NCI-H1092 (cell line): Measurements from ENCODE around the gene ZNF33B.
"Not testable (repeated sequence)": the region's sequence is repeated elsewhere in the genome, so short reads cannot be mapped to it uniquely, and the experiment has no call there.

ENCODE experiments used
- DNase-seq: peaks from one replicate; lab custom pipeline; 2025; lab: John Stamatoyannopoulos, UW

The ZNF33B gene

DNA sequence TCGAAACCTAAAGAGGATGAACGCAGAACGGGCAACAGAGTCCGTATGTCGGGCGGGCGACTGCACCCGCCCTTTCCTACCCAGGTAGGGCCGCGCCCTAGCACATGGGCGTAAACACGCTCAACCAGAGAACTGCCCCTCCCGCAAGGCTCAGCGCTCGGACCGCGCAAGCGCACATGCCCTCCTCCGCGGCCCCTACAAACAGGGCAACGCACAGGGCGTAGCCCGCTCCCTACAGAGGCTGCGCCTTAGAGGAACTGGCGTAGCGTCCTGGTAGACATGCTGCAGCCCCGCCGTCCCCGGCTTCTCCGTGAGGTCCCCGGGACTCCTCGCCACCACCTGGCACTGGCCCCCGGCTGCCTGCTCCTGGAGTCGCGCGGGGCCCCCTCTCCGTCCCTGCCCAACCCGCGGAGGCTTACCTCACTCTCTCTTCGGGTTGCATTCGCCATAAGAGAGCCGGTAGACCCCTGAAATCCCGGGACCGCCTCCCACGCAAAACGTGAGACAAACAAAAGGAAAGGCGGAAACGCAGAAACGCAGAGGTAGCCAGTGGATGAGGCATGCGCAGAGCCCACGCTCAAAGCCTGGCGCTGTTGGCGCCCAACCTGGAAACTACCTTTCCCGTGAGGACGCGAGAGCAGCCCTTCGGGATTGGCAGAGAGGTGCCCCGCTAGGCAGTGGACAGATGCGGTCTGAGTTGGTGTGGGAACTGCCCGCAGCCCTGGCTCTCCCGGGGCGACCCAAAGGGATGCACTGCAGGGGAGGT is at the start of gene ZNF33B:
Gene ZNF33B, minus strand, starts transcription at position 516 of the 766 bp plus-strand sequence. CDS start 1,642 bp downstream, outside the sequence.
- DNase-seq = peak; percentile 86

- DNase-seq = no peak
Measured at GRCh38 chr10:42684517-42684916, 46.1 kb upstream of the ZNF33B start.

DNA sequence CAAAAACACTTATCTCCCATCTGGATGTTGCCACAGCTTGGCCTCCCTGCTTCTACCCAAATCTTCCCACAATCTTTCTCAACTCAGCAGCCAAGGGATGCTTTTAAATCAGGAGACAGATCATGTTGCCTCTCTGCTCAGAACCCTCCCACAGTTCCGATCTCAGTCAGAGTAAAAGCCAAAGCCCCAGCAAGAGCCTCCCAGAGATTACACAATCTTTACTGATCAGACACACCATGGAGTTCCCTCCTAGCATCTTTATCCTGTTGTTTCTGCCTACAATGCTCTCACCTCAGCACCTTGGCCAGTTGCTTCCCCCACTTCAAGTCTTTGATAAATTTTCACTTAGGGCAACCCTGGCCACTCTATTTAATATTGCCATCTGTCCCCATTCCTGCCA is 41.9 kb upstream of the ZNF33B start:
- no peak for DNase-seq

GRCh38 chr10:42665181-42665979 is 27.0 kb upstream of the ZNF33B start:
- not testable (repeated sequence) for DNase-seq

DNA sequence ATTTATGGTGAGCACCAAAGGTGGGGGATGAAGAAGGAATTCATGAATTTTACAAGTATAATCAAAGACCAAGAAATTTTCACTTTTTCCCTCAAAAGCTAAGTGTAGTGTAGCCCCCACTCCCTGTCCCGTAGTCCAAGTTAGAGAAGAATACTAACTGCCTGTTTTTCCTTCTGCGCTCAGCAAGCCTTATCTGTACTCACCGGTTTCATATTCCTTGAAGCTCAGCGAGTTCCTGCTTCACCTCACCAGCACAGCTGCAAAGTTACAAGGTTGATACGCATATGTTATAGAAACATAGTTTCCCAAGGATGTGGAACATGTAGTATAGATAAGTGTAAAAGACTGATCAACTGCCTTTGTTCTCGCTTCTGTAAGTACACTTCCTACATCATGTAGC is 16.0 kb upstream of the ZNF33B start:
- DNase-seq = no peak

DNA sequence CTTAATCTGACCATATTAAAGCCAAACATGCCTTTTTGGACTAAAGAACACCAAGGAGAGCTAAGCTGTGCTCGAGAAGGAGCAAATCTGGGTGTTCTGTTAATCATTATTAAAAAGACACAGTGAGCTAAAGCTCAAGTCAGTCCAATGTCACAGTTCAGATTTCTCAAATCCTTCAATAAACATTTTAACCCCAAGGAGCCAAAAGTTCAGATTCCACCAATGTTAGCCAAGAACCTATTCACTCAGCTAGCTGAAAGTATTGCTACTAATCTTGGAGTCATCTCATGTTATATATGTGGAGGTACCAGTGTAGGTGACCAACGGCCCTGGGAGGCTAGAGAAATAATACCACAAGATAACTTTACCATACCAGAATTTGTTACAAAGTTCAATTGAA is 14.5 kb upstream of the ZNF33B start:
- DNase-seq = no peak

- no peak for DNase-seq
Measured at GRCh38 chr10:42650374-42650773, 12.0 kb upstream of the ZNF33B start.

DNA sequence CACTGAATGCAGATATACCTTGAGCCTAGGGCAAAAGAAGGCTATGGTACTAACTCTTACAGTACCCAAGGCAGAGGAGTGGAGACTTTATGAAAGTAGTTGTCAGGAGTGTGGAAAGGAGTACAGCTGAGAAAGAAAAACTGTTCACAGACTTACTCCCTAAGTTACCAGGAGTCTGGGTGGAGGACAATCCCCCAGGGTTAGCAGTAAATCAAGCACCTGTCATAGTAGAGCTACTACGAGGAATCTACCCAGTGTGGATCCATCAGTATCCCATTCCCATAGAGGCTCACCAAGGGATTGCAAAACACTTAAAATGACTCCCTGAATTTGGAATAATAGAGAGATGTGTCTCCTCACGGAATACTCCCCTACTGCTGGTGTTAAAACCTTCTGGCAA is 10.1 kb upstream of the ZNF33B start:
- DNase-seq = no peak

DNA sequence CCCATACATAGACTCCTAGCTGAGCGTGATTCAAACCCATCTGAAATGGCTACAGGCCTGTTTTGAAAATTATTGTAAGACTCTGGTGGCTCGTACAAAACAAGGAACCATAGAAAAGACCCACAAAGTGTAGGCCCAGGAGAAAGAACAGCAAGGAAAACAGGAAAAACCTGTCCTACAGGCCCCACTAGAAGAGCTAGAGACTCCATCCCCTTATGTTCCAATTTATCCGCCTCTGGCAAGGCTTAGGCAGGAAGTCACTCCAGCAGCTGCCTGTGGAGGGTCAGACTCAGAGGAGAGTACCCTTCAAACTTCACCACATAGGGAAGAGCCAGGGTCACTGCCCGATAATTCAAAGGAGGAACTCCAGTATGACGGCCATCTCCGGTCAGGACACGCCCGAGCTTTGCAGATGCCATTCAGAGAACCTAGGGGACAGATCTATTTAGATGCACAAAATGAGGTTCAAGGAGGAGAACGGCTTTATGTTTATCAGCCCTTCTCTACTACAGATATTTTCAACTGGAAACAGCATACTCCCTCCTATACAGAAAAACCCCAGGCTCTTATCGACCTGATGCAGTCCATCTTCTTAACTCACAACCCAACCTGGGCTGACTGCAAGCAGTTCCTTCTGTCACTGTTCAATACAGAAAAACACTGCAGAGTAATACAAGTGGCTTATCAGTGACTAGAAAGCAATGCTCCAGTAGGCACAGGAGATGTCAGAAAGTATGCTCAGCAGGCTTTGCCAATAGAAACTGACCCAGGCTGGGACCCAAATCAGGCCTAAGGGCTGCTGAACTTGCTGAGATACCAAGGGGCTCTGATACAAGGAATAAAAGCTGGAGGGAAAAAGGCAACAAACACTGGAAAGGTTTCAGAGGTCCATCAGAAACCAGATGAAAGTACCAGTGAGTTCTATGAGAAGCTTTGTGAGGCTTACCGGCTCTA is 8.6 kb upstream of the ZNF33B start:
- DNase-seq = no peak

GRCh38 chr10:42646214-42646613 is 7.8 kb upstream of the ZNF33B start:
- no peak for DNase-seq

DNA sequence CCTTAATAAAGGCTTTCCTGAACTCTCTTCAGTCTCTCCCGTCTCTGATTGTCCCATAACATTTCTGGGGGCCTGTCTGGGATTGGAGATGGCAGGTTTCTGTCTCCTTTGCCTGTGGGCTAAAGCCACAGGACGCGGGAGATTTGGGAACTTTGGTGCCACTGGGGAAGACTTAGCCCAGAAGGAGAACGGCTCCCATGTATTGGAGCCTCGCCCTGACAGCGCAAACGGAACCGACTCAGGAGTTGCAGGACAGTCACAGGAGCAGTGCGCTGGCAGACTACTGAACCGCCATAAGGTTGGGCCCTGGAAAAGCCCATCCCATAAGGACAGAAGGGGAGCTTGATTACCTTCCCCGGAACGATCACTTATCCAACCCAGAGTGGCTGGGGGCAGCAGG is 7.1 kb upstream of the ZNF33B start:
- DNase-seq = no peak

DNA sequence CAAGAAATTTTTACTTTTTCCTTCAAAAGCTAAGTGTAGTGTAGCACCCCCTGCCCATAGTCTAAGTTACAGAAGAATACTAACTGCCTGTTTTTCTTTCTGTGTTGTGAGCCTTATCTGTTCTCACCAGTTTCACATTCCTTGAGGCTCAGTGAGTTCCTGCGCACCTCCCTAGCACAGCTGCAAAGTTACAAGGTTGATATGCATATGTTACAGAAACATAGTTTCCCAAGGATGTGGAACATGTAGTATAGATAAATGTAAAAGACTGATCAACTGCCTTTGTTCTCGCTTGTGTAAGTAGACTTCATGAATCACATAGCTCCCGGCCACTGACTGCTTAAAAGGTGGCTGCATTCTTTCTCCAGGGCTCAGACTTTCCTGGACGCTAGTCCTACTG is 6.7 kb upstream of the ZNF33B start:
- DNase-seq = no peak

GRCh38 chr10:42640610-42641229 is 2.4 kb upstream of the ZNF33B start:
- DNase-seq = no peak

- no peak for DNase-seq
Measured at GRCh38 chr10:42638821-42639270, 476 bp upstream of the ZNF33B start.

DNA sequence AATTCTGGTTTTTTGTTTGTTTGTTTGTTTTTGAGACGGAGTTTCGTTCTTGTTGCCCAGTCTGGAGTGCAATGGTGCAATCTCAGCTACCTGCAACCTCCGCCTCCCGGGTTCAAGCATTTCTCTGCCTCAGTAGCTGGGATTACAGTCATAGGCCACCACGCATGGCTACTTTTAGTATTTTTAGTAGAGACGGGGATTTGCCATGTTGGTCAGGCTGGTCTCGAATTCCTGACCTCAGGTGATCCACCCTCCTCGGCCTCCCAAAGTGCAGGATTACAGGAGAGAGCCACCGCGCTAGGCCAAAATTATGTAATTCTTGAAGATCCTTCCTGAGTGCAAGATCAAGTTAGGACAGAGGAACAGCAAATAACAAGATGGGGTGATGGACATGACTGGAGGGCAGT is 719 bp downstream of the ZNF33B start:
- DNase-seq = no peak

DNA sequence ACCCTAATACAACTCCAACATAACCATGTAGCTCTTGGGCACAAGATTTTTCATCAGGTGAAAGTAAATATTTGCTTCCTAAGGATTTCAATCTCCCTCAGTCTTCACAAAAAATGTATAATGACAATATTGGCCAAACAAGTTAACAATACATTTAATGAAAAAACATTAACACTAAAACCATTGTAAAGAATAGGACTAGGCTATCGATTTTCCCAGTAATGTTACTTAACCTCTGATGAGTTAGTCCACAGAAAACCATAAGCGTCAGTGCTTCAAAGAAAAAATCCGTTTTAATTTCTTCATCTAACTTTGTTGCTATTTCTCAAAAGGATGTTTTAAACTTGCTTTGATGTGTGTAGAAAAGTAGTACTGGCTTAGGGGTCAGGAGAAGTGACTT is 1.2 kb downstream of the ZNF33B start:
- no peak for DNase-seq

GRCh38 chr10:42635098-42635497 is 3.3 kb downstream of the ZNF33B start:
- no peak for DNase-seq

GRCh38 chr10:42632564-42632963 is 5.8 kb downstream of the ZNF33B start:
- no peak for DNase-seq

- DNase-seq = no peak
Measured at GRCh38 chr10:42630537-42631134, 7.7 kb downstream of the ZNF33B start.

DNA sequence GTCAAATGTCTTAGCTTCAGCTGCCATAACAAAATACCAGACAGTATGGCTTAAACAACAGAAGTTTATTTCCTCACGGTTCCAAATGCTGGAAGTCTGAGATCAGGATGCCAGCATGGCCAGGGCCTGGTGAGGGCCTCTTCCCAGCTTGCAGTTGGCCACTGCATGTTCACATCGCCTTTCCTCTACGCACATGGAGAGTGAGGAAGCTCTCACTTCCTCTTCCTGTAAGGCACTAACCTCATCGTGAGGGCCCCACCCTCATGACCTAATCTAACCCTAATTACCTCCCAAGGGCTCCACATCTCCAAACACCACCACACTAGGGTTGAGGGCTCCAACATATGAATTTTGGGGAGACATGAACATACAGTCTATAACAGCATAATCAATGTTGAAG is 14.4 kb downstream of the ZNF33B start:
- DNase-seq = no peak

DNA sequence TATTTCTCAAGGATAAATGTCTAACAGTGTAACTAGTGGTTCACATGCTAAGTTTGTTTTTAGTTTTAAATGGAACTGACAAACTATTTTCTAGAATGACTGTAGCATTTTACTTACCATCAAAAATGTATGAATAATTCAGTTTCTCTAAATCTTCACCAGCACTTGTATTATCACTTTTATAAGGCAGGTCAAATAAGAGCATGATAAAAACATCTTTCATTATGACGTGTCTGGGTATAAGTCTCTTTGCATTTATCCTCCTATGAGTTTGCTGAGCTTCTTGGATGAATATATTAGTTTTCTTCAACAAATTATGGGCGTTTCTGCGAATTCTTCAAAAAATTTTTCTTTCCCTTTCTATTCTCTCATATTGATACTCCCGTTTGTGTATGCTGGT is 19.9 kb downstream of the ZNF33B start:
- no peak for DNase-seq
